Measurements from ENCODE around the gene RAE1. TPM values are rescaled to one million over a fixed set of nuclear protein-coding genes. Genes with fewer than 3 reads are reported as not detected.
A peak's percentile ranks its signal among the peaks of the same experiment; 100 is the strongest.

Gene RAE1
- total RNA-seq, 1 experiment from 2014 or later: 53.1 TPM

DNA sequence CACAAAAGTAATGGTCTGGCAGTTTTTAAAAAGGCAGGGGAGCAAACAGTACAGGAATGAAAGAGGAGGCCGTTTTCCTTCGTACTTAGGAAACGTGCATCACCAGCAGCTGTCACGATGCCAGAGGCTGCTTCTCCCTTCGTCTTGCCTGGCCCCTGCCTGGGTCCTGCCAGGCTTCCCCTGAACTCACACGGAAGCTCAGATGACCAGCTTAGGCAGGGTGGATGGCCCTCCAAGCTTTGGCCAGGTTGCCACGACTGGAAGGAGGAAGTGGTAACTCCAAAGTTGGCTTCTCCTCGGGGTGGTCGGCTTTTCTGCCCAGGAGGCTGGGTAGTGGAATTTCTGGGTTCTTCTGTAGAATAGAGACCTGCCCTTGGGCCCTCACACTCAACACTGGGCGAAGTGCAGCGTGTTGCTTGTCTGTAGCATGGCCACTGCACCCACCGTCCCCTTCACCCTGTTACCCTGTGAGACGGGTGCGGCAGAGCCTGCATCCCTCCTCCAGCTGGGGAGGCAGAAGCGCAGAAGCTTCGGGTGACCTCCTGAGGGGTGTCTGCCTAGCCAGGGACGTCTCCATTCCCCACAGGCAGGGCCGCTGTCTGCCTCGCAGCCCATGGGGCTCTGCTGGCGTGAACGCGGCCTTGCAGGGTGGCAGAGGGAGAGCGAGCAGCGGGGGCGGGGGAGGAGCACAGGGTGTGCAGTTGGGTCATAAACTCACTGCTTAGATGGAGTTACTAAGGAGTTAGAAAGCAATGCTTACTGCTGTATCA, 21.7 kb downstream of the RAE1 start:
- H4K20me1 ChIP-seq (ENCODE audit: control insufficient read depth, insufficient read depth, insufficient read length): no peaks in the 10 kb centered on the region
- H3K4me2 ChIP-seq (ENCODE audit: insufficient read depth, insufficient read length, low read length): no peak overlapping the region
- Mint-ChIP-seq H3K27ac (peak overlapping the region in 1 of 3 experiments; percentile 19; a peak in 2 of 7 replicates), H3K27me3 (ENCODE audit: low read depth) (no peaks in the 10 kb centered on the region), H3K36me3 (ENCODE audit: insufficient read depth in 1 of 3, low read depth in 3 of 3) (peaks cover 68 to 99% (median 98%) of the 10 kb centered on the region in 3 experiments), H3K4me3 (no peak overlapping the region), H3K4me1 (peaks cover 9 to 10% of the 10 kb centered on the region in 2 experiments), H3K9me3 (no peaks in the 10 kb centered on the region)
- no peak overlapping the region for H4K91ac ChIP-seq (ENCODE audit: insufficient read length, low read depth, low read length)
- no peak overlapping the region for H3K4ac ChIP-seq (ENCODE audit: low read depth, low read length)
- H4K5ac ChIP-seq (ENCODE audit: insufficient read length, low read depth, low read length): no peak overlapping the region
- no peak overlapping the region for H3K27ac ChIP-seq (ENCODE audit: insufficient read length, low read depth, low read length)
- TF ChIP-seq, protein P1, sequence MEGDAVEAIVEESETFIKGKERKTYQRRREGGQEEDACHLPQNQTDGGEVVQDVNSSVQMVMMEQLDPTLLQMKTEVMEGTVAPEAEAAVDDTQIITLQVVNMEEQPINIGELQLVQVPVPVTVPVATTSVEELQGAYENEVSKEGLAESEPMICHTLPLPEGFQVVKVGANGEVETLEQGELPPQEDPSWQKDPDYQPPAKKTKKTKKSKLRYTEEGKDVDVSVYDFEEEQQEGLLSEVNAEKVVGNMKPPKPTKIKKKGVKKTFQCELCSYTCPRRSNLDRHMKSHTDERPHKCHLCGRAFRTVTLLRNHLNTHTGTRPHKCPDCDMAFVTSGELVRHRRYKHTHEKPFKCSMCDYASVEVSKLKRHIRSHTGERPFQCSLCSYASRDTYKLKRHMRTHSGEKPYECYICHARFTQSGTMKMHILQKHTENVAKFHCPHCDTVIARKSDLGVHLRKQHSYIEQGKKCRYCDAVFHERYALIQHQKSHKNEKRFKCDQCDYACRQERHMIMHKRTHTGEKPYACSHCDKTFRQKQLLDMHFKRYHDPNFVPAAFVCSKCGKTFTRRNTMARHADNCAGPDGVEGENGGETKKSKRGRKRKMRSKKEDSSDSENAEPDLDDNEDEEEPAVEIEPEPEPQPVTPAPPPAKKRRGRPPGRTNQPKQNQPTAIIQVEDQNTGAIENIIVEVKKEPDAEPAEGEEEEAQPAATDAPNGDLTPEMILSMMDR (conservative IDR thresholded peaks at IDR 0.05): no peak
- H3K23me2 ChIP-seq (ENCODE audit: insufficient read length, low read depth, low read length, poor library complexity, severe bottlenecking): no peaks in the 10 kb centered on the region
- WGBS (ENCODE audit: extremely low coverage, insufficient read length, low lambda C conversion rate): no CpG with 5 or more reads among the region's 25 CpGs
- no peak overlapping the region for H2BK15ac ChIP-seq (ENCODE audit: low read depth, low read length)
- no peak overlapping the region for H3T11ph ChIP-seq (ENCODE audit: low read length)
- H2BK120ac ChIP-seq (ENCODE audit: low read depth, low read length, poor library complexity, severe bottlenecking): no peak overlapping the region
- H3K79me1 ChIP-seq (ENCODE audit: insufficient read depth, low read depth, low read length, poor library complexity, severe bottlenecking): no peaks in the 10 kb centered on the region
- H3K79me2 ChIP-seq (ENCODE audit: insufficient read depth, low read length): no peaks in the 10 kb centered on the region
- H3K9ac ChIP-seq (ENCODE audit: extremely low read depth, insufficient read length, low read length): no peak overlapping the region
- H3K14ac ChIP-seq (ENCODE audit: insufficient read depth, low read length): no peak overlapping the region
- no peak overlapping the region for H2BK5ac ChIP-seq (ENCODE audit: insufficient read length, low read length)
- H2AK5ac ChIP-seq (ENCODE audit: insufficient read length, low read length): no peak overlapping the region
- no peak for DNase-seq
- H2AFZ ChIP-seq (ENCODE audit: low read length): no peak overlapping the region
- no peaks in the 10 kb centered on the region for H3K4me1 ChIP-seq (ENCODE audit: insufficient read depth, low read length)
- H3K23ac ChIP-seq (ENCODE audit: insufficient read length, low read depth, low read length): no peak overlapping the region
- H3K18ac ChIP-seq (ENCODE audit: insufficient read length, low read depth, low read length): no peak overlapping the region
- H2BK20ac ChIP-seq (ENCODE audit: low read depth, low read length, poor library complexity, severe bottlenecking): no peak overlapping the region
- no peak overlapping the region for H4K8ac ChIP-seq (replicated peaks; ENCODE audit: insufficient read length, low read depth, low read length)
- no peaks in the 10 kb centered on the region for H3K27me3 ChIP-seq (ENCODE audit: insufficient read depth, low read length)
- H3K56ac ChIP-seq (ENCODE audit: insufficient read length, low read depth, low read length): no peak overlapping the region
- H3K9me3 ChIP-seq (ENCODE audit: control insufficient read depth, low read depth, low read length): no peaks in the 10 kb centered on the region
- H2BK12ac ChIP-seq (ENCODE audit: insufficient read length, low read depth, low read length): no peak overlapping the region
